HG02973 (cell line): ENCODE data around the gene ARID1B.
"Not testable (repeated sequence)": the region's sequence is repeated elsewhere in the genome, so short reads cannot be mapped to it uniquely, and the experiment has no call there.

ENCODE experiments used
- ATAC-seq: cut with Tn5 transposase; IDR thresholded peaks from one replicate; pipeline ENCODE4 v1.9.1; 2021; ENCODE audit warnings: moderate library complexity; ENCODE audit not compliant: unreplicated experiment

ARID1B gene

DNA sequence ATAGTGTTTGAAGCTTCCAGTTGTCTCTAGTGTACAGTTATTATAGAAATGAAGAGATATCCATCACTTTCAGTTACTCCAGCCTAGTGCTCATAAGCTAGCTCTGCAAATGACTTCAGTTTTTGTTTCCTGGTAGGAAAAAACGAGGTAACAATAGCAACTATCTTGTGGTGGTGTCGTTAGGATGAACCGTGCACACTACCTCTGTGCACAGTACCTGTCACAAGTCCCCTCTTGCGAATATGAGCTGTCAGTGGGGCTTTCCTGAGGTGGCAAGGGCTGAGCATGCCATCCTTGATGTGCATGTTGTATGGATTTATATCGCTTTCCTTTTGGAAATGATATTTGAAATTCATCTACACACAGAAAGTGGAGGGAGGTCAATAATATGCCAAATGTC is 151.8 kb downstream of the ARID1B start:
- no peak for ATAC-seq

DNA sequence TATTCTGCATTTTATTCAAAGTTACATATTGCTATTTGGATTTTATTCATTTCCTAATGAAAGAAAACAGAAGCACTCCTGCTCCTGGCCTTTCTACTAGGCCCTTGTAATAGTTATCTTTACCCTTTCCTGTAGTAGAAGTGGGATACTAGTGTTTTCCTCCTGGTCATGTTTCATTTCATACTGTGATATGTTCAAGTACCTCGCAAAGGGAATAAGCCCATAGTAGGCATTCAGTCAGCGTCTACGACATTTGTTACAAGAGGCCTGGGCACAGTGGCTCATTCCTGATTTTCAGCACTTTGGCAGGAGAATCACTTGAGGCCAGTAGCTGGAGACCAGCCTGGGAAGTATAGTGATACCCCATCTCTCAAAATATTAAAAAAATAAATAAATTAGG is 154.1 kb downstream of the ARID1B start:
- ATAC-seq, result no peak

DNA sequence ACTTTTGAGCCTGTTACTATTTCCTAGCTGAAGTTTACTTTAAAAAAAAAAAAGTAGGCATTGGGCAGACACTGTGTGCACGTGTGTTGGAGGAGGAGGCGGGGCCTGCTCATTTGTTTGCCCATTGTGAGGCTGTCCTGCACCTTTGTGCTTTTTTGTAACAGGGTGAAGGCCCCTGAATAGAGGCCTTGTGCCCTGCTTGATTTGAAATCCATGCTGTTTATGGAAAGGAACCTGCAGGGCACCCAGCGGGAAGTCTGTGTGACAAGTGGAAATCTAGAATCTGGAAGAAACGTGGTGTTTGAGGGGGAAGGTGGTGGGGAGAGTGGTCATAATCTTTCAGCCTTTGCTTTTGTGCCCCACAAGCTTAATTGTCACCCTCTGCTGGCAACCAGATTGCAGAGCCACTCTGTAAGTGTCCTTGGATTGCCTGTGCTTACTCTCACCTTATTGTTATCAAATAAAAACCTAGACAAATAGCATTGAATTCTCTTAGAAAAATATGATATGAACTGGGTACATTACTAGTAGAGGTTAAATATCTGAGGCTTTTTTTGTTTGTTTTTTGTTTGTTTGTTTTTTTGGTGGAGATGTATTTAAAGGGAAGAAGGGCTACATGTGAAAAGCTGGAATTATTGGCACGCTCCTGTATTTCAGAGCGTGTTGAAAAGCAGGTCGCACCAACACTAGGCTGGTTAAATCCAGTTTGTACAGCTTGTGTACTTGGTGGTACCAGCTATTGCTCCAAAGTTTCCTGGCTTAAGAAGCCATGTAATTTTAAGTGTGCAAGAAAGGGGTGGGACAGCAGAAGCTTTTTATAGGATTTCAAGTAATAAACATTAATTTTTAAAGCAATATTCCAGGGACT is 156.3 kb downstream of the ARID1B start:
- no peak for ATAC-seq

GRCh38 chr6:156934069-156934460 is 156.9 kb downstream of the ARID1B start:
- ATAC-seq, result no peak

DNA sequence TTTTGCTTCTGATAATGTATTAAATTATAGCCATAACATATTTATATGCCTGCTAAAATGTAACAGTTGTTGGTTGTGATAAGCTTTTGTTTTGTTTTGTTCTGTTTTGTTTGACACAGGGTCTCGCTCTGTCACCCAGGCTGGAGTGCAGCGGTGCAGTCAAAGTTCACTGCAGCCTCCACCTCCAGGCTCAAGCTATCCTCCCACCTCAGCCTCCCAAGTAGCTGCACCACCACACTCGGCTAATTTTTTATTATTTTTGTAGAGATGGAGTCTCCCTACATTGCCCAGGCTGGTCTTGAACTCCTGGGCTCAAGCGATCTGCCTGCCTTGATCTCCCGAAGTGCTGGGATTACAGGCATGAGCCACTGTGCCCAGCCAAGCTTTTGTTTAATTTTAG is 157.8 kb downstream of the ARID1B start:
- ATAC-seq, result no peak

- ATAC-seq, result no peak
Measured at GRCh38 chr6:156938143-156938542, 161.0 kb downstream of the ARID1B start.

GRCh38 chr6:156940221-156940620 is 163.0 kb downstream of the ARID1B start:
- ATAC-seq, result no peak

GRCh38 chr6:156942266-156942665 is 165.1 kb downstream of the ARID1B start:
- ATAC-seq, result no peak

DNA sequence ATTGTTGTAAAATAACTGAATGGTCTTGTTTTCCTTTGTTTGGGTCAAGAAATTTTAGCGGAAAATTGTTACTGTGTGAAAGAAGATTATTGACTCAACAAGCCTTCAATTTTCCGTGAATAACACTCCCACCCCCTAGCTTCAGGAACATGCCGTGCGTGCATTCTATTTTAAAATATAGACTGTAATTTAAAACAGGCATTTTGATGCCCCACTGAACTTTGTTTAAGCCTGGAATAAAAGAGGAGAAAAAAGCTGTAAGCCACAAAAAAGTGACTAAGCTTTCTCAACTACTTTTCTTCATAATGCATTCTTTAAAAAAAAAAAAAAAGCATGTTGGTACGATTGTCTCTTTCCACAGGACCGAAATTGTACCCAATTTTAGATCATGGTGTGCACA is 166.0 kb downstream of the ARID1B start:
- ATAC-seq, result no peak

DNA sequence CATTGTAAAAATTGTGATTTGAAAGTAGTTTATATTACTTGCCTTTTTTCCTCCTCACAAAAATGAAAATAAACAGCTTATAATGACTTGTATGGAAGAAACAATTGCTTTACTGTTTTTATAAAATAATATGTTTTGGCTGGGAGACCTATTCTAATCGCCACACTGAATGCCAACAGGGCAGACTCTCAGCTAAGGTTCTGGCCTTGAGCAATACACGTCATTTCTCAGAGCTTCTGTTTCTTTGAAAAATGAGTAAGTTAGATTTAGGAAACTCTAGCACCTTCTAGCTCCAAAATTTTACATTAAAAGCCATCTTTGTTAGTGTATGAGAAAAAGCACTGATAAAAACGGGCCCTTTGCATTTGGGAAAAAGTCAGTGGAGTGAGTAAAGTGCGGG is 166.6 kb downstream of the ARID1B start:
- ATAC-seq, result no peak

DNA sequence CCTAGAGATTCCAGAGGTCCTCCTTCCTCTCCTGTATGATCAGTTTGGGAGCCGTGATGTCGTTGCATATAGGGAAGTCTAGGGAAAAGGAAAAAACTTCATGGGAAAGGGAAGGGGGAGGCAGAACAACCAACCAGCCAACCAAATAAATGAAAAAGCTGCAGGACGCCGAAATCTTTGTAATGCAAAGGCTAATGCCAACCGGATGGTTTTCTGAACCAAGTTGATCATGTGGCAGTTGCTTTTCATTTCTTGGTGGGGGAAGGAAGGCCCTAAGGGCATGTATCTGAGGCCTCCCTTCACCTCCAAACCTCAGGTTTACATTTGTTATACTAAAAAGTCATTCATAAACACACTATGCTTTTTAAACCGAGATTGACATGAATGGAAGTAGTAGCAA is 167.2 kb downstream of the ARID1B start:
- ATAC-seq, result no peak

- not testable (repeated sequence) for ATAC-seq
Measured at GRCh38 chr6:156945789-156946172, 168.6 kb downstream of the ARID1B start.

- ATAC-seq, result no peak
Measured at GRCh38 chr6:156946370-156946936, 169.3 kb downstream of the ARID1B start.

GRCh38 chr6:156948277-156948676 is 171.1 kb downstream of the ARID1B start:
- no peak for ATAC-seq

DNA sequence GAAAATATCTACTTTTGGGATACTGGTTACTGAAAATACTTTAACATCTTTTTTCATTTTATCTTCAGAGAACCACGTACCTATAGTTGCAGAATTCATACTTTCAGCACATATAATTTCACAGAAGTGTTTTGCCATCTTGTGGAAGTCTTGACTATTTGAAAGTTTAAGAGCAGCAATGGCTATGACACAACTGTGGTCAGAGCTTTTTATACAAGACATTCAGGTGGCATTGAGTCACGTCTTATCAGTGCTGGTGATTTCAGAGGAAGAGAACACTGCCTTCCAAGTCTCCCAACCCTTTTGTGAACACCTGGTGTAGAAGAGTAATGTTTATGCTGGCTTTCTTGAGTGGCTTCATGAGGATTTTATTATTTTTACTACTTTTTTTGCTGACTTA is 171.6 kb downstream of the ARID1B start:
- ATAC-seq, result no peak

- no peak for ATAC-seq
Measured at GRCh38 chr6:156949376-156949775, 172.2 kb downstream of the ARID1B start.

DNA sequence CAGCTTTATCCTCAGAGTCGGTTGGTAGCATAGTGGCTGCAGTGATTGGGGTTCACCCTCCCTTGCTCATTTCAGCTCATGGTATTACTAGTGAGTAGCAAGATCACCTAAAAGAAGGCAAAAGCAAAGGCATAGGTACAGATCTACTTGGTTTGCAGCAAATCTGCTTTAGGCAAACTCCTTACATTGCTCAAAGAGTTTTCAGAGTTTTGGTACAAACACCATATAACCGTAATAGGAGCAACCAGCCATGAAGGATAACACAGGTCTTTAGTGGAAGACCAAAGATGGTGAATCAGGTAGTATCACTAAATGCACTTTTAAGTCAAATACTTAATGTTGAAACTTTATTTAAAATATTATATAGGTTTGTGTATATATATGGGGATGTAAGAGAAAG is 172.9 kb downstream of the ARID1B start:
- ATAC-seq, result no peak

DNA sequence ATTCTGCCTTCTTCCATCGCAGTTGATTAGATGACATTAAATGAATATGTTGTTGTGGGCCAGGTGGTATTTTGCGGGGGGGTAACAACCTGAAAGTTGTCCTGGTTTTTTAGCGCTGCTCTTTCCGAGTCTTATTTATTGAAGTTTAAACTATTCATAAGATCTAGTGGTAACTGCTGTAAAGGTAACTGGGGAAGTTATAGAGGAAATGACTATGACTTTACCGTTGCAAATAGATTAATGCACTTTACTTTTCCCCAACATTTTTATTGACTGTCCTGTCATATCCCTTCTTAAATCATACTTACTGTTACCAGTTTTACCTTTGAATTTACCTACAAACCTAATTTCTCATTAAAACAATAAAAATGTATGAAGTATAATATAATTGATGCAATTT is 173.4 kb downstream of the ARID1B start:
- no peak for ATAC-seq

GRCh38 chr6:156952401-156952800 is 175.2 kb downstream of the ARID1B start:
- ATAC-seq, result no peak

- ATAC-seq, result no peak
Measured at GRCh38 chr6:156953127-156953478, 175.9 kb downstream of the ARID1B start.

DNA sequence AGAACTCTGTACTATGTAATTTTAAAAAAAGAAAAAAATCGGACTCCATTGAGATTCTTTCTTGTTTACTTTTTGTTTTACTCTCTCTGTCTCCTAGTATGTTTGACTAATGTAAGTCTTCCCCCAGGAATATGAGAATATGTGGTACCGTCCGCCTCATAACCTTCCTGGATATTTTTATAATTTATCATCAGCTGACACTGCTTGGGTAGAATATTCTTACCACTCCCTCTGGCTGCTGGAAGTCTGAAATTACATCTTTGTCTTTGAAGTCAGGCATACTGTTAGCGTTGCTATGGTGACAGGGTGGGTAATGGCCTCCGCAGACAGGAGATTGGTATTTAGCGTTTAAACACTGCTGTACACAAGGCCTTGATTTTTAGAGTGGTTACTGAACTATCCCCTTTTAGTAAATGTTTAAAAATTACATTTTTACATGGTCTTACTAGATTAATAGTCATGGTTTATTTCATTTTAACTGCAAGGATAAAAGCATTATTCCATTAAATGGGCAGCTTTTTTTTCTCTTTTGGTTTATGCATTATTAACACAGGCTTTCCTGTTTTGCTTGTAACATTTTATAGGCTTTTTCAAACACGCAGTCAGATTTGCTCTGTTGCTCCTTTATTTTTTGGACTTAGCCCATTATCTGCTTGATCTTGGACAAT is 176.4 kb downstream of the ARID1B start:
- ATAC-seq, result no peak

- ATAC-seq, result no peak
Measured at GRCh38 chr6:156954191-156954590, 177.0 kb downstream of the ARID1B start.
